Stimulated activated CD4-positive, alpha-beta T cell treated with anti-CD3 and anti-CD28 coated beads, Interleukin-1b, Interleukin-23, amount 100 ng/mL, for 4 hours (primary cell): Measurements from ENCODE around the gene ZBTB7C.

Experiments
- DNase-seq, 2 donors: peaks; one replicate each; pipeline ENCODE4 v3.0.0-alpha.2; 2020; ENCODE audit warnings: low read depth in 2 of 2

ZBTB7C gene

DNA sequence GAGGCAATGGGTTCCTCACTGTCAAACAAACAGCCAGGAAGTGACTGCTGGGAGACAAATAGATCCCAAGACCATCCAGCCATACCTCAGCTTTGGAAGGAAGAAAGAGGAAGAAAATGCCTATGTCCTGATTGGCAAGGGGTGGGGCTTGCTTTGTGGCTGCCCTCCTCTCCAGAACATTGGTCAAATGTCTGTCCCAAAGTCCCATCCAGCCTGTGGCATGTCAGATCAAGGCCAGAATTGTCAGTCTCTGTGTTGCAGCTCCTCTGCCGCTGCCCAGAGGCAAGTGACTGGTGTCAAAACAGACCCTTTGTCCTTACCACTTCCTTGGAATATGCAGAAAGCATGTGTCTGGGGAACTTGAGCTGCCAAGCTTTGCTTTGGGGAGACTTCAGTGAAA, 415.8 kb downstream of the ZBTB7C start:
- DNase-seq, result no peak

DNA sequence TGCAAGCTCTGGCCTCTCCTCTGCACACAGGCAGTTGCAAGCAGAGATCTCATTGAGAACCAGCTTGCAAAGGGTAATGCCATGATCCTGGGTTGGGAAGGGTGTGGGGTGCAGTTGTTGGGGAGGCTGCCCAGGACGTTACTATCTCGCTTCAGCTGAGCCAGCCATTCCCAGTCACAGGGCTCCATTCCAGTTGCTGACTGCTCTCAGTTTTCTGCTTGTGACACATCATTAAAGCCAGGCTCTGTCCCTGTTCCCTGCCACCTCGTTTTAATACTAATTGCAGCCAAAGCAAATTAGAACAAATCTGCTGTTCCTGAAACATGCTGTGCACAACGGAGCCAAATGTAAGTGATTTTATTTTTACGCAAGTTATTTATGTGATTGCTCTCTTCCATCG, 416.2 kb downstream of the ZBTB7C start:
- no peak for DNase-seq

DNA sequence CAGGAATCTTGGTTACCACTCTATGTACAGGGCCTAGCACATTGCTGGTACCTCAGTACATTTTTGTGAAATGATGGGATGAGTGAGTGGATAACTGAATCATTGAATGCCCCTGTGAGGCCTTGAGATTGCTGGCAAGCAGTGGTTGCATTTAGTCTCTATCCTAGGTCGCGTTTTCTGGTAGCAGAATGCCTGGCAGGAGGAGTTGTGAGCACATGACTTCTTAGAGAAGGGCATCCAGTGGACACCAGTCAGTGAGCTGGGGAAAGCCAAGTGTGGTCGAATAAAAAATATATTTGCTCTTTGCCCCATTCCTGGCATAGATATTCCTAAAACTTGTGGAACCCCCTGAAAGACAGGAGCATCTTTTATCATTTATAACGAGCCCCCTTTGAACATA, 416.9 kb downstream of the ZBTB7C start:
- no peak for DNase-seq

DNA sequence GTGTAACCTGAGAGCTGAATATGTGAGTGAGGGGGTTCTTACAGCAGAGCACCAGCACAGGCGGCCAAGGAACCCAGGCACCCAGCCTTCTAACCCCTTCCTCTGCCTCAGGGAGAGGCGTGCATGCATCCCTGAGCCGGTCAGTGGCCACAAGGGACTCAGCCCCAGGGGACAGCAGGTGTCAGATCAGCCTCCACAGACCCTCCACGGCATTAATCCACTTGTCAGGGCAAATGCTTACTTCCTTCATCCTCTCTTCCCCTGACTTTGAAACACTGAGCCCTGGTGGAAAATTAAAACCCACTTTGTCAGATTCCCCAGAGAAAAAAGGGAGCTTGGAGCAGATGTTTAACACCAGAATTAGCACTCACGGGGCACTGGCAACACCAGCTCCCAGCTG, 418.2 kb downstream of the ZBTB7C start:
- no peak for DNase-seq

DNA sequence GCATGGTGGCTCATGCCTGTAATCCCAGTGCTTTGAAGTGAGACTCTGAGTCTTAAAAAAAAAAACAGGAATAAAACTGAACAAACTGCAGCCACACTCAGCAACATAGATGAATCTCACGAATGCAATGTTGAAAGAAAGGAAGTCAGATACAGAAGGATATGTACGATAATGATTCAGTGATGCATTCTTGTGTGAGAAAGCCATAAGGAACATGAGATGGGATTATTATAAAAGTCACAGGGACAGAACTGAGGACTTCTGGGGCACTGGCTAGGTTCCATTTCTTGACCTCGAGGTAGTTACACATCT, 421.8 kb downstream of the ZBTB7C start:
- no peak for DNase-seq

DNA sequence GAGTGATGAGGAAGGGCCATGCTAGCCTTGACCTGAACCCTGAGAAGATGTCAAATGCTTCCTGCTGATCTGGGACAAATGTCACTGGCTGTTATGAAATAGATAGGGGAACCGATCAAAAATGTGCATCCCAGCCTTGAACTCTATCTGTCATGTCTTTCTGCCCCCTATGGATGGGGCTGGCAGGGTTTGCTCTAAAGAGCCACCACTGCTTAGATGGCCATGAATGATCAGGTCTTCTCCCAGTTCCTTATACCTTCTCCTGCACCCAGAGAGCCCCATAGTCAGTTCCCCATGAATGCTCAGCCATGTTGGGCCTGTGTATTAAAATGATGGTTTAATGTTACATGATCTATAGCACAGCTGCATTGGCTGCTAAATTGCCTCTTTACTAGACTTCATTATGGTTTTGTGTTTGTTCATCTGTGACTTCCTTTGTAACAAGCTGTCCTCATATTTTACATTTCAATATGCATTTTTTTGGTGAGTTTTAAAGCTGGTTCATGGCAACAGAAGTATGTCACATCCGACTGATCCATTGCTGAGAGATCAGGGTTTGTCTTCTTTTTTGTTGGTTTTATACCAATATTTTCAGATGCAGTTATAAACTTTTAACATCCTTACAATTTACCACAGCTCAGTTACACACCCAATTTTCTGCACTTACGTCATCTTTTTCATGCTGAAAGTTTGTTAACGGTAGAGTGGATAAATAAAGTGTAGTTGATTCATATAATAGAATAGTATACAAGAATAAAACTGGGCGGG, 422.4 kb downstream of the ZBTB7C start:
- no peak for DNase-seq

DNA sequence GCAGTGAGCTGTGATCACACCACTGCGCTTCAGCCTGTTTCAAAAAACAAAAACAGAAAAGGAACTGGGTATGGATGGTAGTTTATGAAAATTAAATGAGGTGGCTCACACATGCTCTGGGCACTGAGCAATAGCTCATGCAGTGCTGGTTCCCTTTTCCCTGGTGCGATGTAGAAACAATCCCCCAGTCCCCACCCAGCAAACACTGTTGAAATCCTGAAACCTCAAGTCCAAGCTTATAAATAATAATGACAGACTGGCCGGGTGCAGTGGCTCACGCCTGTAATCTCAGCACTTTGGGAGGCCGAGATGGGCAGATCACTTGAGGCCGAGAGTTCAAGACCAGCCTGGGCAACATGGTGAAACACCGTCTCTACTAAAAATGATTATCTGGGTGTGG, 423.3 kb downstream of the ZBTB7C start:
- DNase-seq, result no peak

DNA sequence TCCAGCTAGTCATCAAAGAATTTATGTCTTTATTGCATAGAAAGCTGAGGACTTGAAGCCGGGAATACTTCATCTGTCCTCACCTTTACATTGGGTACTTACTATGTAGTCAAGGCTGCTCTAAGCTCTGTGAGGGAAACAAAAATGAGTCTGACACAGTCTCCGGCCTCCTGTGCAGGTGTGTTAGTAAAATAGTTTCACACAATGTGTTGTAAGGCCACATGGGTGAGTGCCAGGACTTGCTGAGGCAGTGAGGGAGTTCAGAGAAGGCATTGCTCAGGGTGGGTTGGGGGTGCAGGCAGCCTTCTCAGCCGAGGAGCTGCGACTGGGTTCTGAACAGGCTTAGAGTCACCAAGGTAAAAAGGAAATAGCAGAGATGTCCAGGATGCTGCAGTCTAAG, 424.2 kb downstream of the ZBTB7C start:
- no peak for DNase-seq

DNA sequence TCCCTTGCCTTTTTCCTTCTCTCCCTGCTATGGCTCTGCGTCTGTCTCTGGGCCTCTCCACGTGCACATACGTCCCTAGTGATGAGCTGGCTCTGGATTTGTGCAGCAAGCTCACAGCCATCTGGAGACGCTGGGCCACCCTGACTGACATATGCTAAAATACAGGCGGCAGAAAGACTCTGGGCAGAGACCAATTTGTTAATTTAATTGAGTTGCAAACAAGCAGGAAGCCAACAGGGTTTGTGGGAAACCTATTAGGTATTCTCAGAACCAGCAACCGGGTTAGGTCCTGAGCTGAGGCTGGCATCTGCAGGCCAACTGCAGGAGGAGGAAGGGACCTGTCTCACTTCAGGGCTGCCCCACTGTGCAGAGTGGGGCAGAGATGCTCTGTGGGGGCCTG, 425.2 kb downstream of the ZBTB7C start:
- no peak for DNase-seq

DNA sequence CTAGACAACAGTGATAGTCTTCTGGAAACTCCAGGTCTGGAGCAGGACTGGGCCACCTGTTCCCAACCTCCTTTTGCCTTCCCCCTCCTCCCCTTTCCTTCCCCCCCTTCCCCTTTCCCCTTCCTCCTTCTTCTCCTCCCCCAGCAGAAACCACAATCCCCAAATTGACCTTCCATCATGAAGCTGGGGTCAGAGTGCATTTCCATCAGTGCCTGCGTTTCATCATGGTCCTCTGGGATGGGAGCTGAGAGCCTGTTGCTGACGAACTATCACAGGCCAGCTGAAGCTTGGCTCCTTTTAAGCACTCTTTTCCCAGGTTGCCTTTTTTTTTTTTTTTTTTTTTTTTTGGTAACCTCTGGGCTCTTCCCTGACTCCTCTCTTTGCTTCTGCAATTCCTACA, 426.1 kb downstream of the ZBTB7C start:
- no peak for DNase-seq

DNA sequence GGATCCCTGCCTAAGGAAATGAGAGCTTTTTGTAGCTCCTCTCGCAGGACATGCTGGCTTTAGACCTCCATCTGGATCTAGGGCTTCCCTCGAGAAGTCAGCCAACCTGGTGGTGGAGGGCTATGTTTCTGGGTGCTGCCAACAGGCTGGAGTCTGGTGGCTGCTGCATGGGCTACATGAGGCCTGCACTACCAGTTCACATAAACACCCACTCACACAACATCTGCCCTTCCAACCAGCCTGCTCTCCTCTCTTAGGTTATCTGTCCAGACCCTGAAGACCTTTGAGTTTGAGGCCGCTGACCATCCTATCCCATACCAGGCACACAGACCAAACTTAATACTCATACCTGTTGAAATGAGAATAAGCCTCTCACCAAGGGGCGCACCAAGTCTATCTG, 427.4 kb downstream of the ZBTB7C start:
- no peak for DNase-seq

DNA sequence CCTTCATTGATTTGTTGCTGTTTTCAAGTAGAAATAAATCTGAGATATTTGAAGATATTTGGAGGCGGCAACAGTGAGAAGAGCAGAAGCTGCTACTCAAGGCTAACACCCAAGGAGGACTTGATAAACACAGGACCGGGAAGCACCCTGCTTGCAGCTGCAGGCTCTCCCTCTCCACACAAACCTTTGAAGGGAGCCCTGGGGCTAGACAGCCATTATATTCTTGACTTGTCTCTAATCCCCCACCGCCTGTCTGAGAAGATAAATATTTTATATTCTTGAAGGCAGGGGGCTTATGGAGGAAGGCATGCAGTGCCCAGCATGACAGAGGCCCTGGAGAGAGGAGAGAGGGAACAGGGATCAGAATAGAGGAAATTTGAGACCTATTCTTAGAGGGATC, 427.9 kb downstream of the ZBTB7C start:
- no peak for DNase-seq

DNA sequence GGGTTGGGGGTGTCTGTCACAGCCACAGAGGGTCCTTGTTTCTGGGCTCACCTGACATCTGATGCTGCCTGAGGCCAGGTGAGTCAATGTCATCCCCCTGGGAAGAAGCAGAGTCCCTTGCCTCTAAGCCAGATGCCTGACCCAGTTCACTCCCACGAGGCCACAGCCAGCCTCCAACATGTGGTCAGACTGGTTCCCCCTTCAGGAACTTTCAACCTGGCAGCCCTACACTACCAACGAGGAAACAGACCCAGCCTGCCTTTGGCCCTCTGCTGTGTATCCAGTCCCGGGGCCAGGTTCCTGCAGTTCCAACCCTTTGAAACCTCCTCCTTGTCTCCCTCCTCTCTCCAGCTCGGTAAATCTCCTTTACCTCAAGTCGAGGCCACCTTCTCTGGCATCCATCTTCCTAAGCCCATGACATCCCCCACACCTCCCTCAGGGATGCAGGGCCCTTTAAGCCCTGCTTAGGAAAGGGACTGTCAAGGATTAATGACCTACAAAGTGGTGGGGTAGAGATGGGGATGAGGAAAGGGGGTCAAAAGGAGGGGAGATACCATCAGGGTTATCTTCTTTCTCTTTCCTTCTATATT, 429.5 kb downstream of the ZBTB7C start:
- no peak for DNase-seq

DNA sequence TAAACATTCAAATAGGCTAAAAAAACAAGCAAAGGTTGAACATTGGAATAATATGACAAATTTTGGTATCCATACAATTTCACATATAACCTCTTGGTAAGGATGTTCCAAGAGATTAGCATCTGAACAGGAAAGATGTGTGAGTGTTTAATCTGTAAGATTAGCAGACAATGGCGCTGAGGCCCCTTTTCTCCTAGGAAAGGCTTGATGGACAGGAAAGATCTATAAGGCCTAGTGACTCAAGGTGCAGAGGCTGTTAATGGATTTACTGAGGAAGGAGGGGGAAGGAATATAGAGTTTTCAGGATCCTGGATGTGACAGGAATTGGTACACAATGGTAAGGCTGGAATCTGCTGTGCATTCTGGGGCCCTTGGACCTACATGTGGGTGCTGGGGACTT, 430.6 kb downstream of the ZBTB7C start:
- DNase-seq, result no peak

DNA sequence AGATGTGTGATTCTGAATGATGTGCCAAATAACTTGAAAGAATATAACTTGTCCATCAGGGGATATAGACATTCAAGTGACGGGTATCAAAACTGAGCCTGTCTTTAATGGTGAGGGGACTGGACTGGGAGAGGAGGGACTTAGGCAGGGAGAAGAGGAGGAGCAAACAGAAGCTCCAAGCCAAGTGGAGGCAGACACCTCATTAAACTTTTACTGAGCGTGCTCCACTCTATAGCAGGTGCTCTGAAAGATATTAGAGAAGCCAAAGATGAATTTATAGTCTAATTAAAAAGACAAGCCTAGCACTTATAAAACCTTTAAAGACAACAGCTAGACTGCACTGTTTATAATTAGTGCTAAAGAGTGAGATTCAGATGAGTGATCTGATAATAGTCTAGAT, 431.0 kb downstream of the ZBTB7C start:
- no peak for DNase-seq
